Activated T-cell treated with anti-CD3 and anti-CD28 coated beads, Interleukin-2, amount 50 U/mL, for 1 hour (primary cell): ENCODE results near the gene PLEKHF1.

ENCODE experiments used
- DNase-seq: peaks from one replicate; pipeline ENCODE4 v3.0.0-alpha.2; 2020

The PLEKHF1 gene

DNA sequence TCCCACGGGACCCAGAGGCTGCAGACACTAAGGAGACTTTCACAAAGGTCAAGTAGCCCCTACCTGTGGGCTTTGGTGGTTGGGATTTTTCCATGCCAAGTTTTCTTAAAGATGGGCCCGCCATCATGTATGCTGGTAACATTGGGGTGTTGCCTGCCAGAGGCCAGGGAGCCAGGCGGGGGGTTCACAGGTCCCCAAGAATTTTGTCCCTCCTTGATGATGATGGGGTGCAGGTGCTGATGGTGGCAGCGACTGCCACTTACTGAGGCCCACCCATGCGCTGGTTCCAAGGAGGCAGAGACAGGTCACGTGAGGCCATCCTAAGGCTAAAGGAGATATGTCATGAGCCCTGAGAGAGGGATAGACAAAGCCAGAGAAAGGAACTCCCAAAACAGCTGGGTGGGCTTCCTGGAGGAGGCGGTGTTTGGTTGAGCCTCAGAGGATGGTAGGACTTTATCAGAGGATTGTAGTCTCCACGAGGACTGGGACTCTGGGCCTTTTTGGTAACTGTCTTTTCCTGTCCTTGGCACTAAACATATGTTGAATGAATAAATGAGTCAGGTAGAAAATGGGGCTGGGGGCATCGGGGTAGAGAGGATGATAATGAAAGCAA lies 14.4 kb downstream of the PLEKHF1 start:
- no peak for DNase-seq

DNA sequence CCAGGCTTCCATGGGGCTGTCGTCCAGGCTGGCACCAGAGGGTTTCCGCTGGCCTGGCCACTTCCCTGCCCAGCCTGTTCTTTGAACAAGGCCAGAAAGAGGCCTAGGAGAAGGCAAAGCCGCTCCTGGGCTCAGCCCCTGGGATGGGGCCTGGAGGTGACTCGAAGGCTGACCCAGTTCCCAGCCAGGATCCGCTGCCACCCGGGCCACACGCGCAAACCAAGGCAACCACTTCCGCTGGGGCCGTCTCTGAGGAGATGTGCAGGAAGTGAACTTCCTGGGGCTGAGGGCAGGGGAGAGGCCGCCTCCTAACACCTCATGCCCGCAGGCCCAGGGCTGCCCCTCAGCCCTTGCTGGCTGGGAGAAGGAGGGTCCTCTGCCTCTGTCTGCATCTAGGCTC lies 15.2 kb downstream of the PLEKHF1 start:
- peak; percentile 74 for DNase-seq

DNA sequence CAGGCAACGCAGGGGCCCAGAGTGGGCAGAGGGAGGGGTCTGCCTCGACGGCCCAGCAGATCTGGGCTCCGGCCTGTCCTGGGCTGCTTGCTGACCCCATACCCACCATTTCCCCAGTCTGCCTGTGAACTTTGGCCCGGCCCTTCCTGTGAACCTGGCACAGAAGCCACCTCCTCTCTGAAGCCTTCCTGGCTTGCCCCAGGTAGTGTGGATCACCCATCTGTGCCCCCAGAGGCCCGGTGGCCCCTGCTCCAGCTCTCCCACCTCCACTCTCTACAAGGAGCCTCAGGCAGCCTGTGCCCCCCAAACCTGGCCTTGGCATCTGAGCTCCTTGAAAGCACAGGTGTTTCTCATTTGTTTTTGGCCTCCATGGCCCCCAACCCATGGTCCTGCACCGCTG lies 15.7 kb downstream of the PLEKHF1 start:
- peak; percentile 39 for DNase-seq

GRCh38 chr19:29681422-29682235 lies 16.4 kb downstream of the PLEKHF1 start:
- peak; percentile 23 for DNase-seq

DNA sequence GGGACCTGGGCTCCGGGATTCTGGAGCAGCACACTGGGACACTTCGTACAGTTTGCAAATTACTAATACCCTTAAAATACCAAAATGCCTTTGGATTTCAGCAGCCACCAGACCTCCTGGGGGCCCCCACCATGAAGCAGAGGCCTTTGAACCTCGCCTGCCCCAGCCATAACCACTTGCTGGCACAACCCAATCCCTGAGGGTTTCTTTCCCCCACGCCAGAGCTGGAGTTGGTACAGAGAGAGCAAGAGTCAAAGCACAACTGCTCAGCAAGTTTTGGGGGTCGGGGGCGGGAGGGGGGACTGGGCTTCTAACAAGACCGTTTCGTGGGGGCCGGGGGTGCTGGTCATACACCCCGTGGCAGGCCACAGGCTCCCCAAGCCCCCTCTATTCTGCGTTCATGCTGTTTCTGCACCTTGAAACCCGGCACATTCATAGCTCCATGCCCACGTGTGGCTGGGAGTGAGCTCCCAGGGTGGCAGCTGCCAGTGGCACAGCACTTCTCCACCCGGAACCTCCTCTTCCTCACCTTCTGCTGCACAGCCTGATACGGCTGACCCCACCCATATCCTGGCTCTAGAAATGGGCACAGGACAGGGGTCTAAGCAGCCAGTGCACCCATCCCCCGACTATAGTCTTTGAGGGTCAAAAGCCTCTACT lies 17.1 kb downstream of the PLEKHF1 start:
- DNase-seq = no peak

DNA sequence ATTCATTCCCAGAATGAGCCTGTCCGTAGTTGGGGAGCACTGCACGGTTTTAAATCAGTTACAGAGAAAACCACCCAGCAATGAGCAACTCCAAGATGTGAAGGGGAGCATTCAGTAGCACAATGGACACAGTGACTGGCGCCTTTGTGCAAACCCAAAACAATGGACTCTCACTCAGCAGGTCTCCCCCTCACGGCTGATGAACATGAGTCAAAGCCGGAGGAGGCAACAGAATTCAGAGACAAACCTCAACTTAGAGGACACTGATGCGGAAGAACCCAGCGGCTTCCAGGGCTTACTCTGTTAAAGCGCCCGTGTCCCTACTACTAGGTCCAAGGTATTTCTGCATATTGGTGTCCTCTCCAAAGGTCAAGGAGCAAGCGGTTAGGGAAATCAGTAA lies 17.7 kb downstream of the PLEKHF1 start:
- DNase-seq = no peak

GRCh38 chr19:29685326-29685725 lies 20.1 kb downstream of the PLEKHF1 start:
- DNase-seq = no peak

DNA sequence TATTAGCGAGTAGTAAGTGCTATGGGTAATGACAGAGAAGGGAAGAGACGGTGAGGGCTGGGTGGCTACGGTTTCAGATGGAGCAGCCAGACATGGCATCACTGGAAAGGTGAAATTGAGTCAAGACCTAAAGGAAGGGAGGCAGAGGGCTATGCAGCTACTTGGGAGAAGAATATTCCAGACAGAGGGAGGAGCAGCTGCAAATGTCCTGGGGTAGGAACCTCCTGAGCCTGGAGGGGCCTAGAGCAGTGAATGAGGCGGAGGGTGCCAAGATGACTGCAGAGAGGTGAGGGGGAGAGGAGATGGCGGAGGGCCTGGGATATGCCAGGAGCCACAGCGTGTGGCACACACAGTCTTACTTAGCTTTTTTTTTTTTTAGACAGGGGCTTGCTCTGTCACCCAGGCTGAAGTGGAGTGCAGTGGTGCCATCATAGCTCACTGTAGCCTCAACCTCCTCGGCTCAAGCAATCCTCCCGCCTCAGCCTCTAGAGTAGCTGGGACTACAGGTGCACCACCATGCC lies 21.1 kb downstream of the PLEKHF1 start:
- DNase-seq = no peak

- no peak for DNase-seq
These were observed 22.1 kb downstream of the PLEKHF1 start for GRCh38 chr19:29687244-29687896.

GRCh38 chr19:29687897-29688728 lies 22.9 kb downstream of the PLEKHF1 start:
- DNase-seq = no peak

DNA sequence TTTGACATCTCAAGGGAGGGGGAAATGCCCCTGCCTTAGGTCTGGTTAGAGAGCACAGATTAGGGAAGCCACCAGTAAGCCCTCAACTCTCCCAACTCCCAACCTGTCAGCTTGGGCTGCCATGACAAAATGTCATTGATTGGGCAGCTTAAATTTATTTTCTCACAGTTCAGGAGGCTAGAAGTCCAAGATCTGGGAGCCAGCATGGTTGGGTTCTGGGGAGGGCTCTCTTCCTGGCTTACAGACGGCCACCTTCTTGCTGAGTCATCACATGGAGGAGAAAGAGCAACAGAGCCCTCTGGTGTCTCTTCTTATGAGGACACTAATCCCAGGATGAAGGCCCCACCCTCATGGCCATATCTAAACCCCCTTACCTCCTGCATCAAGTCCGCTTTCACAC lies 25.6 kb downstream of the PLEKHF1 start:
- no peak for DNase-seq

- no peak for DNase-seq
These were observed 28.9 kb downstream of the PLEKHF1 start for GRCh38 chr19:29694161-29694560.

- peak; percentile 87 for DNase-seq
These were observed 29.7 kb downstream of the PLEKHF1 start for GRCh38 chr19:29694669-29695627.

DNA sequence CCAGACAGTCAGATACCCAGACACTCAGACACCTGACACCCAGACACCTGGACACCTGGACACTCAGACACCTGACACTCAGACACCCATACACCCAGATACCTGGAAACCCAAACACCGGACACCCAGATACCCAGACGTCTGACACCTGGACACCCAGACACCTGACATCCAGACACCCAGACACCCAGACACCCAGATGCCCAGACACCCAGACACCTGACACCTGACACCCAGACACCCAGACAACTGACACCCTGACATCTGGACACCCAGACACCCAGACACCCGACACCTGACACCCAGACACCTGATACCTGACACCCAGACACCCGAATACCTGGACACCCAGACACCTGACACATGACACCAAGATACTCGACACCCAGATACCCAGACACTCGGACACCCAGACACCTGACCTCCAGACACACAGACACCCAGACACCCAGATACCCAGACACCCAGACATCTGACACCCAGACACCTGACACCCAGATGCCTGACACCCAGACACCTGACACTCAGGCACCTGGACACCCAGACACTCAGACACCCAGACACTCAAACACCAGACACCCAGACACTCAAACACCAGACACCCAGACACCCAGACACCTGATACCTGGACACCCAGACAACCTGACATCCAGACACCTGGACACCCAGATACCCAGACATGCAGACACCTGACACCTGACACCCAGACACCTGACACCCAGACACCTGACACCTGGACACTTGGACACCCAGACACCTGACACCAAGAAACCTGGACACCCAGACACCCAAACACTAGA lies 30.7 kb downstream of the PLEKHF1 start:
- DNase-seq = no peak

DNA sequence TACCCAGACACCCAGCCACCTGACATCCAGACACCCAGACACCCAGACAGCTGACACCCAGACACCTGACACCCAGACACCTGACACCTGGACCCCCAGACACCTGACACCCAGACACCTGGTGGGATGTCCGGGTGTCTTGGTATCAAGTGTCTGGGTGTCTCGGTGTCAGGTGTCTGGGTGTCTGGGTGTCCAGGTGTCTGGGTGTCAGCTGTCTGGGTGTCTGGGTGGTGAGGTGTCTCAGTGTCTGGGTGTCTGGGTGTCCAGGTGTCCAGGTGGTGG lies 31.2 kb downstream of the PLEKHF1 start:
- no peak for DNase-seq

- no peak for DNase-seq
These were observed 32.4 kb downstream of the PLEKHF1 start for GRCh38 chr19:29697523-29698261.

- DNase-seq = no peak
These were observed 34.6 kb downstream of the PLEKHF1 start for GRCh38 chr19:29699861-29700260.

DNA sequence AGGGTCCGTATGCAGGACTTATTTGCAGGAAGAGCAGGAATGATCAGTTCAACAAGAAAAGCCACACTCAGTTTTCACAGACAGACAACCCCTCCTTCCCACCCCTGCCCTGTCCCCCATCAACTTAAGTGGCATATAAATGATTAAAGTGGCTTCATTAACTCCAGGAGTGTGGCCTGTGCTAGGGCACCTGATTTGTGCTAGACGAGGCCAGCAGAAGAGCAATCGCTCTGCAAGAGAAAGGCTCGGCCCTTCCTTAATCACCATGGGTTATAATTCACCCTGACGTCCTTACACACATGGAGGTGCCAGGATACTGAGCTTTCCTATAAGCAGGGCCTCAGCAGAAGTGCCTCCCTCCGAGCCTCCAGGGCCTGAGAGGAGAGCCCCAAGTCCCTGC lies 35.2 kb downstream of the PLEKHF1 start:
- DNase-seq = no peak

- no peak for DNase-seq
These were observed 37.1 kb downstream of the PLEKHF1 start for GRCh38 chr19:29702161-29702962.
